Endothelial cell of hepatic sinusoid (primary cell): Measurements from ENCODE around the gene WFDC10A.
"Not testable (repeated sequence)": the region's sequence is repeated elsewhere in the genome, so short reads cannot be mapped to it uniquely, and the experiment has no call there.

Experiments
- in situ Hi-C: cut with HindIII; loops from 2 replicates; pipeline ENCODE4 v1.10.0; 2017; ENCODE audit warnings: low sequenced_read_pairs

The WFDC10A gene

GRCh38 chr20:45646875-45647274 is 17.3 kb downstream of the WFDC10A start:
- in situ Hi-C loops = no loop called here

DNA sequence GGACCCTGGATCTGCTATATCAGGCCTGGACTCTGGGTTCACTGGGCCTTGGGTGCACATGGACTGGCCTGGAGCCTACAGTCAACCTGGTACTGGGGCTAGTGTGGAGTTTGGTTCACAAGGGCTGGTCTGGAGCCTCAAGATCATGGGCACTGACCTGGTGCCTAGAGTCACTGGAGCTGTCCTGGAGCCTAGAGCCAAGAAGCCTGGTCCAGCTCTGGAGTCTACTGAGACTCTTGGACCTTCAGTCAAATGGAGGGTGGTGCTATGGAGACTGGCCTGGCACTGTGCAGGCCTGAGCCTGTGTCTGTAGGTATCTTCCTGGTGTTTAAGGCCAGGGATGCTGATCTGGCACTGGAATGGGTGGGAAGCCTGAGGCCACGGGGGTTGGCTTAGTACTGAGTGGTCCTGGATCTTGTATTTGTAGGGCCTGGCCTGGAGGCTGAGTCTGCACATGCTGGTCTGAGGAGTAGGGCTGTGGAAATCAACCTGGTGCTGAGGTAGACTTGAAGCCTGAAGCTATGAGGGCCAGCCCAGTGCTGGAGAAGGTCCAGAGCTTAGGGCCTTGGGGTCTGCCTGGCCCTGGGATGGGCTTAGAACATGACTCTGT is 18.0 kb downstream of the WFDC10A start:
- in situ Hi-C loops = no loop called here

DNA sequence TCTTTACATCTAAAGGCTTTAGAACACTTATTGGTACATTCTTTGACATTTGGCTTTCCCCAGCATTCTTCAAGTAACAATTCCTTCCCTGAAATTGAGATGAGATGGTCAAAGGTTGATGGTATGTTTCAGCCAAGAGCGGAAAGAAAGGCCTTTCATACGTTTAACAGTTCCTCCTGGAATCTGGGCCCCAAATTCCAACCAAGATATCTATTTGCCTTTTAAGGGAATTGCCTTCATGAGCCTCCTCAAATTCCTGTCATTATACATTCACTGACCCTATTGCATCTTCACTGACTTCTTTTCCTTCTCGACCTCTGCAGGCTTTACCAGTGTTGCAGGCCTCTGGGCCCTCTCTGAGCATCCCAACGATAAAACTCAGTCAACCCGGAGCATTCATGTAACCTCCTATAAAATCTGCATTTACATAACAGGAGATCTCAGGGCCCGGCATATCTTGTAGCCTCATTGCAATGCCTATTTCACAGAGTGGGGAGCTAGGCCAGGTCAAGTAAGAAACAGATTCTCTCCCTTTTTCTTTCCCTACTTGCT is 19.8 kb downstream of the WFDC10A start:
- in situ Hi-C loops = no loop called here

DNA sequence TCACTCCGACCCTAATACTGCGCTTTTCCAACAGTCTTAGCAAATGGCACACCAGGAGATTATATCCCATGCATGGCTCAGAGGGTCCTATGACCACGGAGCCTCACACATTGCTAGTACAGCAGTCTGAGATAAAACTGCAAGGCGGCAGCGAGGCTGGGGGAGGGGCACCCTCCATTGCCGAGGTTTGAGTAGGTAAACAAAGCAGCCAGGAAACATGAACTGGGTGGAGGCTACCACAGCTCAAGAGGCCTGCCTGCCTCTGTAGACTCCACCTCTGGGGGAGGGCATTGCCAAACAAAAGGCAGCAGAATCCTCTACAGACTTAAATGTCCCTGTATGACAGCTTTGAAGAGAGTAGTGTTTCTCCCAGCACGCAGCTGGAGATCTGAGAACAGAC is 22.2 kb downstream of the WFDC10A start:
- in situ Hi-C loops = not testable (repeated sequence)

DNA sequence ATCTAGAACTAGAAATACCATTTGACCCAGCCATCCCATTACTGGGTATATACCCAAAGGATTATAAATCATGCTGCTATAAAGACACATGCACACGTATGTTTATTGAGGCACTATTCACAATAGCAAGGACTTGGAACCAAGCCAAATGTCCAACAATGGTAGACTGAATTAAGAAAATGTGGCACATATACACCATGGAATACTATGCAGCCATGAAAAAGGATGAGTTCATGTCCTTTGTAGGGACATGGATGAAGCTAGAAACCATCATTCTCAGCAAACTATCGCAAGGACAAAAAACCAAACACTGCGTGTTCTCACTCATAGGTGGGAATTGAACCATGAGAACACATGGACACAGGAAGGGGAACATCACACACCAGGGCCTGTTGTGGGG is 27.5 kb downstream of the WFDC10A start:
- in situ Hi-C loops = not testable (repeated sequence)

- in situ Hi-C loops = no loop called here
These were observed 40.6 kb downstream of the WFDC10A start, which contains the start of gene WFDC11 for GRCh38 chr20:45670139-45670538. Gene WFDC11, minus strand, starts transcription at chr20:45670239. Its CDS starts 19,639 bp downstream, at chr20:45650600.

DNA sequence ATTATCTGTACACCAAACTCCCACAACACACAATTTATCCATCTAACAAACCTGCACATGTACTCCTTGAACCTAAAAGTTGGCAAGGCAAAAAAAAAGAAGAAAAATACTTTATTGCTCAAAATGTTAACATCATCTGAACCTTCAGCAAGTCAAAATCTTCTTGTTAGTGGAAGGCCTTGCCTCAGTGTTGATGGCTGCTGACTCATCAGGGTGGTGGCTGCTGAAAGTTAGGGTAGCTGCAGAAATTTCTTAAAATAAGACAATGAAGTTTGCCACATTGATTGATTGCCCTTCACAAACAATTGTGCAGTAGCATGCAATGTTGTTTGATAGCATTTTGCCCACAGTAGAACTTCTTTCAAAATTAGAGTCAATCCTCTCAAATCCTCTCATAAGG is 43.2 kb downstream of the WFDC10A start:
- in situ Hi-C loops = no loop called here

DNA sequence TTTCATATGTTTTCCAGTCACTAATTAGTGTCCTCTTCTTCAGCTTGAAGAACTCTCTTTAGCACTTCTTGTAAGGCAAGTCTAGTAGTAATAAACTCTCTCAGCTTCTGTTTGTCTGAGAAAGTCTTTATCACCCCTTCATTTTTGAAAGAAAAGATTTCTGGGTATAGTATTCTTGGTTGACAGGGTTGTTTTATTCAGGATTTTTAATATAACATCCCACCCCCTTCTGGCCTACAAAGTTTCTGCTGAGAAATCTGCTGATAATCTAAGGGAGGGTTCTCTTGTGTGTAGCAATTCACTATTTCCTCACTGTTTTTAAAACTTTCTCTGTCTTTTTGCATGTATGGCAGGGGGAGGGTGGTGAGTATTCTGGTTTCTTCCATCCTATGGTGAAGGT is 50.1 kb downstream of the WFDC10A start:
- in situ Hi-C loops = loop anchor here (10.0 kb wide), 1 partner anchor 85 kb away; no protein-coding TSS in a partner anchor
